ENCODE measurements around the gene MAGEA2B. TPM values are rescaled to one million over a fixed set of nuclear protein-coding genes. Genes with fewer than 3 reads are reported as not detected.
"Not testable (repeated sequence)": the region's sequence is repeated elsewhere in the genome, so short reads cannot be mapped to it uniquely, and the experiment has no call there.

MAGEA2B gene, protein sequence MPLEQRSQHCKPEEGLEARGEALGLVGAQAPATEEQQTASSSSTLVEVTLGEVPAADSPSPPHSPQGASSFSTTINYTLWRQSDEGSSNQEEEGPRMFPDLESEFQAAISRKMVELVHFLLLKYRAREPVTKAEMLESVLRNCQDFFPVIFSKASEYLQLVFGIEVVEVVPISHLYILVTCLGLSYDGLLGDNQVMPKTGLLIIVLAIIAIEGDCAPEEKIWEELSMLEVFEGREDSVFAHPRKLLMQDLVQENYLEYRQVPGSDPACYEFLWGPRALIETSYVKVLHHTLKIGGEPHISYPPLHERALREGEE
- 1.4 TPM in 1 of 2 replicates, not detected in the other for total RNA-seq
- long read RNA-seq, partial matches to known transcripts = 0 of 2 reads
- long read RNA-seq, other reads (novel, unspliced or antisense) = 1 of 2 reads

DNA sequence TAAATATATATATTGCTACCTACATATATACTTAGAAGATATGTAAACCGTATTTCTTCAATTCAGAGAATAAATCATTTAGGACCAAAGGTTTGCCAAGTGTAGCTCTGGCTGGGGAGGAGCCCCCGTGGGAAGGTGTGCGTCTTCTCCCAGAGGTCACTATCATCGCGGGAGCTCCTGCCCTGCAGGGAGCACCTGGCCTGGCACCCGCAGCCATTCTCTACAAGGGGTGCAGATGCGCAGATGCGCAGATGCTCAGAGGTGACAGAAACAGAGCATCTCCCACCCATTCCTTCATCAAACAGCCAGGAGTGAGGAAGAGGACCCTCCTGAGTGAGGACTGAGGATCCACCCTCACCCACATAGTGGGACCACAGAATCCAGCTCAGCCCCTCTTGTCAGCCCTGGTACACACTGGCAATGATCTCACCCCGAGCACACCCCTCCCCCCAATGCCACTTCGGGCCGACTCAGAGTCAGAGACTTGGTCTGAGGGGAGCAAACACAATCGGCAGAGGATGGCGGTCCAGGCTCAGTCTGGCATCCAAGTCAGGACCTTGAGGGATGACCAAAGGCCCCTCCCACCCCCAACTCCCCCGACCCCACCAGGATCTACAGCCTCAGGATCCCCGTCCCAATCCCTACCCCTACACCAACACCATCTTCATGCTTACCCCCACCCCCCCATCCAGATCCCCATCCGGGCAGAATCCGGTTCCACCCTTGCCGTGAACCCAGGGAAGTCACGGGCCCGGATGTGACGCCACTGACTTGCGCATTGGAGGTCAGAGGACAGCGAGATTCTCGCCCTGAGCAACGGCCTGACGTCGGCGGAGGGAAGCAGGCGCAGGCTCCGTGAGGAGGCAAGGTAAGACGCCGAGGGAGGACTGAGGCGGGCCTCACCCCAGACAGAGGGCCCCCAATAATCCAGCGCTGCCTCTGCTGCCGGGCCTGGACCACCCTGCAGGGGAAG, at the start of gene MAGEA2B:
TSS of gene MAGEA2B (plus strand) at position 814 of the 973 bp plus-strand sequence. CDS start 2,479 bp downstream, outside the sequence.
- H3K36me3 Mint-ChIP-seq (ENCODE audit: insufficient read depth); H3K9me3 Mint-ChIP-seq (ENCODE audit: low read depth); DNase-seq (ENCODE audit: low spot score, unreplicated experiment); H3K27me3 Mint-ChIP-seq; H3K27ac Mint-ChIP-seq; H3K4me3 Mint-ChIP-seq (ENCODE audit: low read depth); H3K4me1 Mint-ChIP-seq (ENCODE audit: low read depth): not testable (repeated sequence)

DNA sequence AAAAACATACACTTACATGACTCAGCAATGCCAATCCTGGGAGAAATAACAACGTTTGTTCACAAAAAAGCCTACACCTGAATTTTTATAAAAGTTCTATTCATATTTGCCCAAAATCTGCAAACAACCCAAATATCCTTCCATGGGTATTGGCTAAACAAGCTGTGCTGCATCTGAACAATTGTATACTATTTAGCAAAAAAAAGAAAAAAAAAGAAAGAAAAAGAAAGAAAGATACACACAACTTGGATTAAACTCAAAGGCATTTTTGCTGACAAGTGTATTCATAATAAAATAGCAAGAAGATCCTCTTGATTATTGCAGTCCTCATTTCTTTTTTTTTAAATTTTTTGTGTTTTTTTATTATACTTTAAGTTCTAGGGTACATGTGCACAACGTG, 40.3 kb upstream of the MAGEA2B start:
- H3K4me1 Mint-ChIP-seq (ENCODE audit: low read depth) = no peaks in the 10 kb centered on the region
- peaks cover 19% of the 10 kb centered on the region for H3K27me3 Mint-ChIP-seq
- H3K36me3 Mint-ChIP-seq (ENCODE audit: insufficient read depth) = no peaks in the 10 kb centered on the region
- no peak overlapping the region for H3K27ac Mint-ChIP-seq
- DNase-seq (ENCODE audit: low spot score, unreplicated experiment) = no peak
- TF ChIP-seq, protein P1, sequence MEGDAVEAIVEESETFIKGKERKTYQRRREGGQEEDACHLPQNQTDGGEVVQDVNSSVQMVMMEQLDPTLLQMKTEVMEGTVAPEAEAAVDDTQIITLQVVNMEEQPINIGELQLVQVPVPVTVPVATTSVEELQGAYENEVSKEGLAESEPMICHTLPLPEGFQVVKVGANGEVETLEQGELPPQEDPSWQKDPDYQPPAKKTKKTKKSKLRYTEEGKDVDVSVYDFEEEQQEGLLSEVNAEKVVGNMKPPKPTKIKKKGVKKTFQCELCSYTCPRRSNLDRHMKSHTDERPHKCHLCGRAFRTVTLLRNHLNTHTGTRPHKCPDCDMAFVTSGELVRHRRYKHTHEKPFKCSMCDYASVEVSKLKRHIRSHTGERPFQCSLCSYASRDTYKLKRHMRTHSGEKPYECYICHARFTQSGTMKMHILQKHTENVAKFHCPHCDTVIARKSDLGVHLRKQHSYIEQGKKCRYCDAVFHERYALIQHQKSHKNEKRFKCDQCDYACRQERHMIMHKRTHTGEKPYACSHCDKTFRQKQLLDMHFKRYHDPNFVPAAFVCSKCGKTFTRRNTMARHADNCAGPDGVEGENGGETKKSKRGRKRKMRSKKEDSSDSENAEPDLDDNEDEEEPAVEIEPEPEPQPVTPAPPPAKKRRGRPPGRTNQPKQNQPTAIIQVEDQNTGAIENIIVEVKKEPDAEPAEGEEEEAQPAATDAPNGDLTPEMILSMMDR (IDR thresholded peaks at IDR 0.05; ENCODE audit: unreplicated experiment) = no peak
- peaks cover 16% of the 10 kb centered on the region for H3K9me3 Mint-ChIP-seq (ENCODE audit: low read depth)
- H3K4me3 Mint-ChIP-seq (ENCODE audit: low read depth) = no peak overlapping the region

DNA sequence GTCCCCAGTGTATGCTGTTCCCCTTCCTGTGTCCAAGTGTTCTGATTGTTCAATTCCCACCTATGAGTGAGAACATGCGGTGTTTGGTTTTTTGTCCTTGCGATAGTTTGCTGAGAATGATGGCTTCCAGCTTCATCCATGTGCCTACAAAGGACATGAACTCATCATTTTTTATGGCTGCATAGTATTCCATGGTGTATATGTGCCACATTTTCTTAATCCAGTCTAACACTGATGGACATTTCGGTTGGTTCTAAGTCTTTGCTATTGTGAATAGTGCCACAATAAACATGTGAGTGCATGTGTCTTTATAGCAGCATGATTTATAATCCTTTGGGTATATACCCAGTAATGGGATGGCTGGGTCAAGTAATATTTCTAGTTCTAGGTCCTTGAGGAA, 39.8 kb upstream of the MAGEA2B start:
- not testable (repeated sequence) for H3K4me1 Mint-ChIP-seq (ENCODE audit: low read depth); H3K36me3 Mint-ChIP-seq (ENCODE audit: insufficient read depth); DNase-seq (ENCODE audit: low spot score, unreplicated experiment); H3K27ac Mint-ChIP-seq; H3K4me3 Mint-ChIP-seq (ENCODE audit: low read depth)
- peaks cover 16% of the 10 kb centered on the region for H3K27me3 Mint-ChIP-seq
- H3K9me3 Mint-ChIP-seq (ENCODE audit: low read depth) = peaks cover 14% of the 10 kb centered on the region

DNA sequence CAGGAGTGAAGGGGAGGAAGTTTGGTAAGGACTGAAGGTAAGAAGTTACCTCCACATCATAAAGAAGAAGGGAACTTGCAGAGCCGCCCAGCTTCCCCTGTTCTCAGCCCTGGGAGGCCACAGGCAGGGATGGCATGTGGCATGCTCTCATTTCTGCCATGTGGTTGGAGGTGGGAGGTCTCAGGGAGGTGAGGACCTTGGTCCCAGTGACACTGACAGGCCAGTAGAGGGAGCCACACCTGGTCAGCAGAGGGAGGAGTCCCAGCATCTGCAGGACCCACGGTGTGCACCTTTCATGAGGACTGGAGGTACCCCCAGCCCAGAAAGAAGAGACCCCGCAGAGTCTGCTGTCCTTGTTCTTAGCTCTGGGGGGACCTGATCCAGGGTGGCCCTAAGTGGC, 33.4 kb upstream of the MAGEA2B start:
- not testable (repeated sequence) for H3K27ac Mint-ChIP-seq; H3K36me3 Mint-ChIP-seq (ENCODE audit: insufficient read depth); H3K27me3 Mint-ChIP-seq; H3K9me3 Mint-ChIP-seq (ENCODE audit: low read depth); H3K4me1 Mint-ChIP-seq (ENCODE audit: low read depth); H3K4me3 Mint-ChIP-seq (ENCODE audit: low read depth); DNase-seq (ENCODE audit: low spot score, unreplicated experiment)

DNA sequence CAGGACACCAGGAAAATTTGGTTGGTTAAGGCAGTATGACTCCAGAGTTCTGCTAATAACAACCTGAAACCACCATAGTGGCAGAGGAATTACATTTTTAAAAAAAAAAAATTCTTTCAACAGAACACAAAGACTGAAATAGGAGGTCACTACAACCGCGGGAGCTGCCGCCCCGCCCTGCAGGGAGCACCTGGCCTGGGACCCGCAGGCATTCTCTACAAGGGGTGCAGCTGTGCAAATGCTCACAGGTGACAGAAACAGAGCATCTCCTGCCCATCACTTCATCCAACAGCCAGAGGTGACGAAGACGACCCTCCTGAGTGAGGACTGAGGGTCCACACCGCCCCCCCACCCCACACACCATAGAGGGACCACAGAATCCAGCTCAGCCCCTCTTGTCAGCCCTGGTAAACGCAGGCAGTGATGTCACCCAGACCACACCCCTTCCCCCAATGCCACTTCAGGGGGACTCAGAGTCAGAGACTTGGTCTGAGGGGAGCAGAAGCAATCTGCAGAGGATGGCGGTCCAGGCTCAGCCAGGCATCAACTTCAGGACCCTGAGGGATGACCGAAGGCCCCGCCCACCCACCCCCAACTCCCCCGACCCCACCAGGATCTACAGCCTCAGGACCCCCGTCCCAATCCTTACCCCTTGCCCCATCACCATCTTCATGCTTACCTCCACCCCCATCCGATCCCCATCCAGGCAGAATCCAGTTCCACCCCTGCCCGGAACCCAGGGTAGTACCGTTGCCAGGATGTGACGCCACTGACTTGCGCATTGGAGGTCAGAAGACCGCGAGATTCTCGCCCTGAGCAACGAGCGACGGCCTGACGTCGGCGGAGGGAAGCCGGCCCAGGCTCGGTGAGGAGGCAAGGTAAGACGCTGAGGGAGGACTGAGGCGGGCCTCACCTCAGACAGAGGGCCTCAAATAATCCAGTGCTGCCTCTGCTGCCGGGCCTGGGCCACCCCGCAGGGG, 16.2 kb upstream of the MAGEA2B start, which contains the start of gene MAGEA3:
TSS of gene MAGEA3 (plus strand) at position 843 of the 980 bp plus-strand sequence. CDS start 2,039 bp downstream, outside the sequence.
- DNase-seq (ENCODE audit: low spot score, unreplicated experiment); H3K9me3 Mint-ChIP-seq (ENCODE audit: low read depth); H3K36me3 Mint-ChIP-seq (ENCODE audit: insufficient read depth); H3K4me1 Mint-ChIP-seq (ENCODE audit: low read depth); H3K27me3 Mint-ChIP-seq; H3K27ac Mint-ChIP-seq; H3K4me3 Mint-ChIP-seq (ENCODE audit: low read depth): not testable (repeated sequence)

DNA sequence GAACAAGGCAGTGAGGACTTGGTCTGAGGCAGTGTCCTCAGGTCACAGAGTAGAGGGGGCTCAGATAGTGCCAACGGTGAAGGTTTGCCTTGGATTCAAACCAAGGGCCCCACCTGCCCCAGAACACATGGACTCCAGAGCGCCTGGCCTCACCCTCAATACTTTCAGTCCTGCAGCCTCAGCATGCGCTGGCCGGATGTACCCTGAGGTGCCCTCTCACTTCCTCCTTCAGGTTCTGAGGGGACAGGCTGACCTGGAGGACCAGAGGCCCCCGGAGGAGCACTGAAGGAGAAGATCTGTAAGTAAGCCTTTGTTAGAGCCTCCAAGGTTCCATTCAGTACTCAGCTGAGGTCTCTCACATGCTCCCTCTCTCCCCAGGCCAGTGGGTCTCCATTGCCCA, 14.0 kb upstream of the MAGEA2B start:
- not testable (repeated sequence) for H3K36me3 Mint-ChIP-seq (ENCODE audit: insufficient read depth); H3K4me3 Mint-ChIP-seq (ENCODE audit: low read depth); H3K27me3 Mint-ChIP-seq; DNase-seq (ENCODE audit: low spot score, unreplicated experiment); H3K27ac Mint-ChIP-seq; H3K9me3 Mint-ChIP-seq (ENCODE audit: low read depth); H3K4me1 Mint-ChIP-seq (ENCODE audit: low read depth)

DNA sequence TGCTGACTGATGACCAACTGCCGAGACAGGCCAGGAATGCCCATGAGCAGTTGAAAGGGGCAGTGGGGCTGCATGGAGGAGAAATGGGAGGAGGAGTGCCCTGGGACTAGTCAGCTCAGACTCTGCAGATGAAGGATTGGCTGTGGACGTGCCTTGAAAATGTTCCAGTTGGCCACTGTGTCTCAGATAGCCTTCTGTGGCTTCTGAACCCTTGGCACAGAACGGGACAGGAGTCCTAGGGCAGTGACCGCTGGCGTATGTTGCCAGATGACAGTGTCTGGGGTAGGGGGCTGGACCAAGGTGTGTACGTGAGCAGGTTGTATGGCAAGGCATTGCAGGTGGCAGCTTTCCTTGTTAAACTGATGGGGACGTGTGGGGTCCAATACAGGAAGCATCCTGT, 7.9 kb upstream of the MAGEA2B start:
- H3K4me3 Mint-ChIP-seq (ENCODE audit: low read depth); H3K36me3 Mint-ChIP-seq (ENCODE audit: insufficient read depth); H3K4me1 Mint-ChIP-seq (ENCODE audit: low read depth): not testable (repeated sequence)

DNA sequence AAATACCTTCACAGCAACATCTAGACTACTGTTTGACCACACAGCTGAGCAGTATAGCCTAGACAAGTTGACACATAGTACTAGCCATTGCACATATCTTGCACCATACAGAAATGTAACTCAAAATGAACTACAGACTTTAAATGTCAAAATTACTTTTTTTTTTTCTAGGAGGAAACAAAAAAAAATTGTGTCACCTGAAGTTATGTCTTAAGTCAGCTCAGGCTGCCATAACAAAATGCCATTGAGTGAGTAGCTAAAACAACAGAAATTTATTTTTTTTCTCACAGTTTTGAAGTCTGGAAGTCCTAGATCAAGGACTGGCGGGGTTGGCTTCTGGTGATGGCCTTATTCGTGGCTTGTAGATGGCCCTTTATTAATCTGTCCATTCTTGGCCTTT, 5.3 kb upstream of the MAGEA2B start, which contains the start of gene CSAG2:
TSS of gene CSAG2 (minus strand) at position 101 of the 400 bp plus-strand sequence. CDS start 161 bp downstream, outside the sequence.
- not testable (repeated sequence) for H3K4me1 Mint-ChIP-seq (ENCODE audit: low read depth); H3K27ac Mint-ChIP-seq; H3K27me3 Mint-ChIP-seq; H3K4me3 Mint-ChIP-seq (ENCODE audit: low read depth); H3K9me3 Mint-ChIP-seq (ENCODE audit: low read depth); DNase-seq (ENCODE audit: low spot score, unreplicated experiment); H3K36me3 Mint-ChIP-seq (ENCODE audit: insufficient read depth)

More for the DNA sequence above, 7.9 kb upstream of the MAGEA2B start:
- H3K27ac Mint-ChIP-seq; H3K27me3 Mint-ChIP-seq; H3K9me3 Mint-ChIP-seq (ENCODE audit: low read depth); DNase-seq (ENCODE audit: low spot score, unreplicated experiment): not testable (repeated sequence)

DNA sequence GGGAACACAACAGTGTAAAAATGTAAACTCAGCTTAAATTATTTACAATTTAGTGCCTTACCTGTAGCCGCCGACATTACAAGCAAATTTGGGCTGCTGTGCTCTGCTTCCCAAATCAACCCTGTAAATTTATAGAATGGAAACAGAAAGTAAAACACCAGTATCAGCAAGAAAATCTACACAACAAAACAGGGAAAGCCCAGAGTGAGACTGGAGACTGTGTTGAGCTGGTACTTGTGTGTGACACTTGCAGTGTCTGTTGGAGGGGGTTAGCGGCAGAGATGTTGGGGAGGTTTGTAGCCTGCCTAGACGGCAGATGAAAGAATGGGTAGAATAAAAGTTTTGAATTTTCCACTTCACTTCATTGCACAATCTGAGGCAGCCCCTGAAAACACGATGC, 1.2 kb upstream of the MAGEA2B start:
- not testable (repeated sequence) for DNase-seq (ENCODE audit: low spot score, unreplicated experiment); H3K27me3 Mint-ChIP-seq; H3K9me3 Mint-ChIP-seq (ENCODE audit: low read depth); H3K36me3 Mint-ChIP-seq (ENCODE audit: insufficient read depth); H3K27ac Mint-ChIP-seq; H3K4me3 Mint-ChIP-seq (ENCODE audit: low read depth); H3K4me1 Mint-ChIP-seq (ENCODE audit: low read depth)
